Type B pancreatic cell (in vitro differentiated cells): Measurements from ENCODE around the gene FKBP1A. TPM values are rescaled to one million over a fixed set of nuclear protein-coding genes. Genes with fewer than 3 reads are reported as not detected.

Experiments used
- DNase-seq: peaks from one replicate; pipeline ENCODE4 v3.0.0; 2021; ENCODE audit warnings: mixed read lengths; ENCODE audit not compliant: unreplicated experiment; ENCODE audit errors: extremely low spot score
- H3K27ac Mint-ChIP-seq: 2 replicates; pipeline ENCODE4 v1.8.0; 2021; ENCODE audit warnings: mild to moderate bottlenecking, mixed read lengths
- H3K27me3 Mint-ChIP-seq: 2 replicates; pipeline ENCODE4 v1.8.0; 2021; ENCODE audit warnings: mixed read lengths
- H3K36me3 Mint-ChIP-seq: 2 replicates; pipeline ENCODE4 v1.8.0; 2021; ENCODE audit warnings: mixed read lengths
- H3K4me1 Mint-ChIP-seq: one replicate; pipeline ENCODE4 v1.8.0; 2021; ENCODE audit warnings: mixed read lengths; ENCODE audit not compliant: unreplicated experiment
- H3K4me3 Mint-ChIP-seq: 2 replicates; pipeline ENCODE4 v1.8.0; 2021; ENCODE audit warnings: mild to moderate bottlenecking, mixed read lengths
- H3K9me3 Mint-ChIP-seq: 2 replicates; pipeline ENCODE4 v1.8.0; 2021; ENCODE audit warnings: mixed read lengths
- total RNA-seq: library from RNA; stranded (reverse); gene quantifications from 2 replicates; pipeline ENCODE4 v1.2.1, GENCODE V29; 2021; ENCODE audit warnings: low replicate concordance
- TF ChIP-seq, protein P1 (sequence below): fragments of 200-600 bp; sonication (generic); conservative IDR thresholded peaks from 2 replicates; pipeline ENCODE4 v1.5.0; 2021; ENCODE audit warnings: antibody characterized with exemption, mild to moderate bottlenecking

Gene FKBP1A
- total RNA-seq, 1 donor from 2014 or later, result 149 TPM

GRCh38 chr20:1330075-1330830 lies 62.6 kb downstream of the FKBP1A start:
- H3K27ac Mint-ChIP-seq, result peak overlapping the region; percentile 42
- no peaks in the 10 kb centered on the region for H3K27me3 Mint-ChIP-seq
- H3K4me1 Mint-ChIP-seq, result peaks cover 25% of the 10 kb centered on the region
- DNase-seq, result peak; percentile 54
- H3K4me3 Mint-ChIP-seq, result no peak overlapping the region
- TF ChIP-seq, protein P1, sequence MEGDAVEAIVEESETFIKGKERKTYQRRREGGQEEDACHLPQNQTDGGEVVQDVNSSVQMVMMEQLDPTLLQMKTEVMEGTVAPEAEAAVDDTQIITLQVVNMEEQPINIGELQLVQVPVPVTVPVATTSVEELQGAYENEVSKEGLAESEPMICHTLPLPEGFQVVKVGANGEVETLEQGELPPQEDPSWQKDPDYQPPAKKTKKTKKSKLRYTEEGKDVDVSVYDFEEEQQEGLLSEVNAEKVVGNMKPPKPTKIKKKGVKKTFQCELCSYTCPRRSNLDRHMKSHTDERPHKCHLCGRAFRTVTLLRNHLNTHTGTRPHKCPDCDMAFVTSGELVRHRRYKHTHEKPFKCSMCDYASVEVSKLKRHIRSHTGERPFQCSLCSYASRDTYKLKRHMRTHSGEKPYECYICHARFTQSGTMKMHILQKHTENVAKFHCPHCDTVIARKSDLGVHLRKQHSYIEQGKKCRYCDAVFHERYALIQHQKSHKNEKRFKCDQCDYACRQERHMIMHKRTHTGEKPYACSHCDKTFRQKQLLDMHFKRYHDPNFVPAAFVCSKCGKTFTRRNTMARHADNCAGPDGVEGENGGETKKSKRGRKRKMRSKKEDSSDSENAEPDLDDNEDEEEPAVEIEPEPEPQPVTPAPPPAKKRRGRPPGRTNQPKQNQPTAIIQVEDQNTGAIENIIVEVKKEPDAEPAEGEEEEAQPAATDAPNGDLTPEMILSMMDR, result no peak
- no peaks in the 10 kb centered on the region for H3K36me3 Mint-ChIP-seq
- no peaks in the 10 kb centered on the region for H3K9me3 Mint-ChIP-seq

DNA sequence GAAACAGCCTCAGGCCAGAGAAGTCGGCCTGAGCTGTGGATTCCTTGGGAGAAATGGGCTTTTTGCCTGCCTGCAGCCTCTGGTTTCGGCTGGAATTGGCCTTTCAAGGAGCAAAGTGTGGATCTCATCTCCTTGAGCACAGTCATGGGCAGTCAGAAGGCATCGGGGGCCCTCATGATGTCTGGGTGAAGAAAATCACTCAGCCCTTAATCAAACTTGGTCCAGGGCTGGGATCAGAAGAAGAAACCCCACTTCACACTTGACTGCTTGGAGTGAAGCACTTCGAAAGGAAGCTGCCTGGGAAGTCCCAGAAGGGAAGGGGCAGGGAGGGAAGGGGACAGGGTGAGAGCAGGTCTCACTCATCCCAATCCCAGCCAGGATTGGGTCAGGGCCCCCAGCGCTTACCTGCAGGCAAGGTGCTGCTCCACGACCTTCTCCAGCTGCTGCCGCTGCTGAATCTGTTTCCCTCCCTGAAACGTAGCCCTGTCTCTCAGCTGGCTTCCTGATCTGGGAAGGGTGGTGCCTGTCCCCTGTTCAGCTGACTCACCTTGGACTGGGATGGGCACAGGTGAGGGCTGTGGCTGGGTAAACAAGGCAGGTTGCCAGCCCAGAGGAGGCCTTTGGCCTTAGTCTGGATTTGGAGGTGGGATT lies 64.0 kb downstream of the FKBP1A start, which contains the start of gene SDCBP2:
Gene SDCBP2, minus strand, starts transcription at position 460 of the 651 bp plus-strand sequence. CDS start 8,723 bp downstream, outside the sequence.
- Mint-ChIP-seq H3K4me1 (peaks cover 25% of the 10 kb centered on the region), H3K36me3 (no peaks in the 10 kb centered on the region), H3K27ac (peak within 1 kb of the TSS; percentile 40), H3K27me3 (no peaks in the 10 kb centered on the region), H3K9me3 (no peaks in the 10 kb centered on the region), H3K4me3 (peak within 1 kb of the TSS; percentile 33)
- TF ChIP-seq, protein P1, result no peak
- DNase-seq, result peak; percentile 58

- peak overlapping the region; percentile 33 for H3K4me3 Mint-ChIP-seq
- H3K27me3 Mint-ChIP-seq, result no peaks in the 10 kb centered on the region
- TF ChIP-seq, protein P1, result no peak
- peaks cover 25% of the 10 kb centered on the region for H3K4me1 Mint-ChIP-seq
- H3K36me3 Mint-ChIP-seq, result no peaks in the 10 kb centered on the region
- no peaks in the 10 kb centered on the region for H3K9me3 Mint-ChIP-seq
- peak; percentile 47 for DNase-seq
- peak overlapping the region; percentile 40 for H3K27ac Mint-ChIP-seq
These were observed 64.8 kb downstream of the FKBP1A start for GRCh38 chr20:1327827-1328679.

DNA sequence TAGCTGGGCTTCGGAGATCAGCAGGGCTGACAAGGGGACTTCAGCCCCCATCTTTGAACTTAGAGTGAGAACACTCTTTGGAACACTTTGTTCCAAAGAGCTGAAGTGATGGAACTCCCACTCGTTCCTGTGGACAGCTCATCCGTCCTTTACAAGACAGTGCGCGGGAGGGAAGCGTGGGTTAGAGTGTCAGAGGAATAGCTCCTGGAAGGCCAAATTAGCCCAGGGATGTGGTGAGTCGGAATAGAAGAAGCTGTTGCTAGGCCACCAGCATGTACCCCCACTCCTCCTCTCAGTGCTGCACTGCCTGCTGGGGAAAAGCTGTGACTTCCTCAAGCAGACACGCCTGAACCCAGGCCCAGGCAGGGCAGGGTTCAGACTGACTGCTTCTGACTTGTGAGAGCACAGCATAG lies 65.6 kb downstream of the FKBP1A start:
- Mint-ChIP-seq H3K9me3 (no peaks in the 10 kb centered on the region), H3K4me3 (no peak overlapping the region), H3K27me3 (no peaks in the 10 kb centered on the region), H3K27ac (no peak overlapping the region), H3K4me1 (peaks cover 19% of the 10 kb centered on the region), H3K36me3 (no peaks in the 10 kb centered on the region)
- TF ChIP-seq, protein P1, result no peak
- peak; percentile 51 for DNase-seq
